HG03097 (cell line): ENCODE data around the gene PCDHA10.
"Not testable (repeated sequence)": the region's sequence is repeated elsewhere in the genome, so short reads cannot be mapped to it uniquely, and the experiment has no call there.

ENCODE experiments used
- ATAC-seq: cut with Tn5 transposase; IDR thresholded peaks from one replicate; pipeline ENCODE4 v1.9.1; 2021; ENCODE audit not compliant: unreplicated experiment, low FRiP score

The PCDHA10 gene

GRCh38 chr5:140855772-140856674 lies at the start of gene PCDHA10:
TSS of gene PCDHA10 (plus strand) at chr5:140855897. CDS start at chr5:140856049, 152 bp downstream.
- no peak for ATAC-seq

- ATAC-seq: no peak
Observed at GRCh38 chr5:140806834-140807775, 48.6 kb upstream of the PCDHA10 start, which contains the start of gene PCDHA4. TSS of gene PCDHA4 (plus strand) at chr5:140807068.

DNA sequence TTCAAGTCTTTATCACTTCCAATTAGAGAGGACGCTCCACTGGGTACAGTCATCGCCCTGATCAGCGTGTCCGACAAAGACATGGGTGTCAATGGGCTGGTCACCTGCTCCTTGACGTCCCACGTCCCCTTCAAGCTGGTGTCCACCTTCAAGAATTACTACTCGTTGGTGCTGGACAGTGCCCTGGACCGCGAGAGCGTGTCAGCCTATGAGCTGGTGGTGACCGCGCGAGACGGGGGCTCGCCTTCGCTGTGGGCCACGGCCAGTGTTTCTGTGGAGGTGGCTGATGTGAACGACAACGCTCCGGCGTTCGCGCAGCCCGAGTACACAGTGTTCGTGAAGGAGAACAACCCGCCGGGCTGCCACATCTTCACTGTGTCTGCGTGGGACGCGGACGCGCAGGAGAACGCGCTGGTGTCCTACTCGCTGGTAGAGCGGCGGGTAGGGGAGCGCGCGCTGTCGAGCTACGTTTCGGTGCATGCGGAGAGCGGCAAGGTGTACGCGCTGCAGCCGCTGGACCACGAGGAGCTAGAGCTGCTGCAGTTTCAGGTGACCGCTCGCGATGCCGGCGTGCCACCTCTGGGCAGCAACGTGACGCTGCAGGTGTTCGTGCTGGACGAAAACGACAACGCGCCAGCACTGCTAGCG lies 47.3 kb upstream of the PCDHA10 start:
- ATAC-seq: not testable (repeated sequence)

- no peak for ATAC-seq
Observed at GRCh38 chr5:140808889-140809291, 46.8 kb upstream of the PCDHA10 start.

GRCh38 chr5:140821375-140822280 lies 34.1 kb upstream of the PCDHA10 start, which contains the start of gene PCDHA5:
TSS of gene PCDHA5 (plus strand) at chr5:140821613.
- no peak for ATAC-seq

DNA sequence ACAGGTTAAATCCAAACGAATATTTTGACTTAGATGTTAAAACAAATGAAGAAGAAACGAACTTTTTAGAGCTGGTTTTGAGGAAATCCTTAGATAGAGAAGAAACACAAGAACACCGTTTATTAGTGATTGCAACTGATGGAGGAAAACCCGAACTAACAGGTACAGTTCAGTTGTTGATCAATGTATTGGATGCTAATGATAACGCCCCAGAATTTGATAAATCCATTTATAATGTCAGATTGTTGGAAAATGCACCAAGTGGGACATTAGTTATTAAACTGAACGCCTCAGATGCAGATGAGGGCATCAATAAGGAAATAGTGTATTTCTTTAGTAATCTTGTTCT lies 33.4 kb upstream of the PCDHA10 start:
- no peak for ATAC-seq

DNA sequence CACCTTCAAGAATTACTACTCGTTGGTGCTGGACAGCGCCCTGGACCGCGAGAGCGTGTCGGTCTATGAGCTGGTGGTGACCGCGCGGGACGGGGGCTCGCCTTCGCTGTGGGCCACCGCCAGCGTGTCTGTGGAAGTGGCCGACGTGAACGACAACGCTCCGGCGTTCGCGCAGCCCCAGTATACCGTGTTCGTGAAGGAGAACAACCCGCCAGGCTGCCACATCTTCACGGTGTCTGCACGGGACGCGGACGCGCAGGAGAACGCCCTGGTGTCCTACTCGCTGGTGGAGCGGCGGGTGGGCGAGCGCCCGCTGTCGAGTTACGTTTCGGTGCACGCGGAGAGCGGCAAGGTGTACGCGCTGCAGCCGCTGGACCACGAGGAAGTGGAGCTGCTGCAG lies 32.7 kb upstream of the PCDHA10 start:
- ATAC-seq: not testable (repeated sequence)

DNA sequence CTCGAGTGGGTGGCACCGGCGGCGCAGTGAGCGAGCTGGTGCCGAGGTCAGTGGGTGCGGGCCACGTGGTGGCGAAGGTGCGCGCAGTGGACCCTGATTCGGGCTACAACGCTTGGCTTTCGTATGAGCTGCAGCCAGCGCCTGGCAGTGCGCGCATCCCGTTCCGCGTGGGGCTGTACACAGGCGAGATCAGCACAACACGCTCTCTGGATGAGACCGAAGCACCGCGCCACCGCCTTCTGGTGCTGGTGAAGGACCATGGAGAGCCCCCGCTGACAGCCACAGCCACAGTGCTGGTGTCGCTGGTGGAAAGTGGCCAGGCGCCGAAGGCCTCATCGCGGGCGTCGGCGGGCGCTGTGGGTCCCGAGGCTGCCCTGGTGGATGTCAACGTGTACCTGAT lies 32.2 kb upstream of the PCDHA10 start:
- no peak for ATAC-seq

DNA sequence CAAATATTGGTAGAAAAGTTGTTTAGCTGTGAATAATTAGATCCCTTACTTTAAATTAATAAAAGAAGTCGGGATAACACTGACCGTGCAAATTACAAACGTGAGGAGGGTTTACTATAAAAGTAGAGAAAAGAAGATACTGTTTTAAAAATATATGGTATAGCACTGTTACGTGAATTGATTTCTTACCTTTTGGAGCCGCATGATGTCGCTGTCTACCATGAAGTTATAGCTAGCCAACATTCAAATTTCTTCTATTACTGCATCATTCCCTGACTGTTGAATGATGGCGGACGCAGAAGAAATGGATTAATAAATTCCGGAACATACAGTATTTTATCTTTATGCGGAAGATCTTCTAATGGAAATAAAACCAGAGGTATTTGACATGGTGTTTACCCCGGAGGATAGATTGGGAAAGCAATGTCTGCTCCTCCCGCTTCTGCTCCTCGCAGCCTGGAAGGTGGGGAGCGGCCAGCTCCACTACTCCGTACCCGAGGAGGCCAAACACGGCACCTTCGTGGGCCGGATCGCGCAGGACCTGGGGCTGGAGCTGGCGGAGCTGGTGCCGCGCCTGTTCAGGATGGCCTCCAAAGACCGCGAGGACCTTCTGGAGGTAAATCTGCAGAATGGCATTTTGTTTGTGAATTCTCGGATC lies 27.9 kb upstream of the PCDHA10 start, which contains the start of gene PCDHA6:
PCDHA6 (plus strand) TSS at position 257 of the 658 bp plus-strand sequence; CDS start at position 389, 132 bp downstream.
- ATAC-seq: no peak

DNA sequence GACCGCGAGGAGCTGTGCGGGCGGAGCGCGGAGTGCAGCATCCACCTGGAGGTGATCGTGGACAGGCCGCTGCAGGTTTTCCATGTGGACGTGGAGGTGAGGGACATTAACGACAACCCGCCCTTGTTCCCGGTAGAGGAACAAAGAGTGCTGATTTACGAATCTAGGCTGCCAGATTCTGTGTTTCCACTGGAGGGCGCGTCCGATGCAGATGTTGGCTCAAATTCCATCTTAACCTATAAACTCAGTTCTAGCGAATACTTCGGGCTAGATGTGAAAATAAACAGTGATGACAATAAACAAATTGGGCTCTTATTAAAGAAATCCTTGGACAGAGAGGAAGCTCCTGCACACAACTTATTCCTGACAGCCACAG lies 27.3 kb upstream of the PCDHA10 start:
- ATAC-seq: no peak

DNA sequence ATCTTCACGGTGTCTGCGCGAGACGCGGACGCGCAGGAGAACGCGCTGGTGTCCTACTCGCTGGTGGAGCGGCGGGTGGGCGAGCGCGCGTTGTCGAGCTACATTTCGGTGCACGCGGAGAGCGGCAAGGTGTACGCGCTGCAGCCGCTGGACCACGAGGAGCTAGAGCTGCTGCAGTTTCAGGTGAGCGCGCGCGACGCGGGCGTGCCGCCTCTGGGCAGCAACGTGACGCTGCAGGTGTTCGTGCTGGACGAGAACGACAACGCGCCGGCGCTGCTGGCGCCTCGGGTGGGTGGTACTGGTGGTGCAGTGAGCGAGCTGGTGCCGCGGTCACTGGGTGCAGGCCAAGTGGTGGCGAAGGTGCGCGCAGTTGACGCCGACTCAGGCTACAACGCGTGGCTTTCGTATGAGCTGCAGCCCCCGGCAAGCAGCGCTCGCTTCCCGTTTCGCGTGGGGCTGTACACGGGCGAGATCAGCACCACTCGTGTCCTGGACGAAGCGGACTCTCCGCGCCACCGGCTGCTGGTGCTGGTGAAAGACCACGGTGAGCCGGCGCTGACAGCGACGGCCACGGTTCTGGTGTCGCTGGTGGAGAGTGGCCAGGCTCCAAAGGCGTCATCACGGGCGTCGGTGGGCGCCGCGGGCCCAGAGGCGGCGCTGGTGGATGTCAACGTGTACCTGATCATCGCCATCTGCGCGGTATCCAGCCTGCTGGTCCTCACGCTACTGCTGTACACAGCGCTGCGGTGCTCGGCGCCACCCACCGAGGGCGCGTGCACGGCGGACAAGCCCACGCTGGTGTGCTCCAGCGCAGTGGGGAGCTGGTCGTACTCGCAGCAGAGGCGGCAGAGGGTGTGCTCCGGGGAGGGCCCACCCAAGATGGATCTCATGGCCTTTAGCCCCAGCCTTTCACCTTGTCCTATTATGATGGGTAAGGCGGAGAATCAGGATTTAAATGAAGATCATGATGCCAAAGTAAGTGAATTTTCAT lies 25.9 kb upstream of the PCDHA10 start:
- not testable (repeated sequence) for ATAC-seq

GRCh38 chr5:140833993-140834392 lies 21.7 kb upstream of the PCDHA10 start, which contains the start of gene PCDHA7:
TSS of gene PCDHA7 (plus strand) at chr5:140834269. CDS start at chr5:140834384, 115 bp downstream.
- ATAC-seq: no peak

DNA sequence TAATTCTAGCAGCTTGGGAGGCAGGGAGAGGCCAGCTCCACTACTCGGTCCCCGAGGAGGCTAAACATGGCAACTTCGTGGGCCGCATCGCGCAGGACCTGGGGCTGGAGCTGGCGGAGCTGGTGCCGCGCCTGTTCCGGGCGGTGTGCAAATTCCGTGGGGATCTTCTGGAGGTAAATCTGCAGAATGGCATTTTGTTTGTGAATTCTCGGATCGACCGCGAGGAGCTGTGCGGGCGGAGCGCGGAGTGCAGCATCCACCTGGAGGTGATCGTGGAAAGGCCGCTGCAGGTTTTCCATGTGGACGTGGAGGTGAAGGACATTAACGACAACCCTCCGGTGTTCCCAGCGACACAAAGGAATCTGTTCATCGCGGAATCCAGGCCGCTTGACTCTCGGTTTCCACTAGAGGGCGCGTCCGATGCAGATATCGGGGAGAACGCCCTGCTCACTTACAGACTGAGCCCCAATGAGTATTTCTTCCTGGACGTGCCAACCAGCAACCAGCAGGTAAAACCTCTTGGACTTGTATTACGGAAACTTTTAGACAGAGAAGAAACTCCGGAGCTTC lies 21.2 kb upstream of the PCDHA10 start:
- not testable (repeated sequence) for ATAC-seq

- no peak for ATAC-seq
Observed at GRCh38 chr5:140835622-140836510, 19.8 kb upstream of the PCDHA10 start.

GRCh38 chr5:140840978-140841962 lies 14.4 kb upstream of the PCDHA10 start, which contains the start of gene PCDHA8:
TSS of gene PCDHA8 (plus strand) at chr5:140841187. CDS start at chr5:140841322, 135 bp downstream.
- no peak for ATAC-seq
